GM13977 (cell line): ENCODE measurements around the gene NUBPL.
"Not testable (repeated sequence)": the region's sequence is repeated elsewhere in the genome, so short reads cannot be mapped to it uniquely, and the experiment has no call there.

Experiments used
- DNase-seq: peaks from one replicate; pipeline ENCODE4 v3.0.0; 2012; ENCODE audit warnings: low spot score
- in situ Hi-C: fragments of 300-500 bp; cut with MboI; formaldehyde crosslinking; loops from one replicate; pipeline ENCODE4 v1.12.0; 2022; ENCODE audit warnings: low sequenced_read_pairs, low pct_unique_long_range_greater_than_20kb, mixed read lengths, inconsistent platforms; ENCODE audit not compliant: unreplicated experiment
- TF ChIP-seq, protein P1 (sequence below): IDR thresholded peaks from 2 replicates; pipeline ENCODE4 v1.5.1; 2012; ENCODE audit warnings: mild to moderate bottlenecking, control low read depth; ENCODE audit not compliant: insufficient read depth; ENCODE audit errors: extremely low read depth, missing control alignments

The NUBPL gene

DNA sequence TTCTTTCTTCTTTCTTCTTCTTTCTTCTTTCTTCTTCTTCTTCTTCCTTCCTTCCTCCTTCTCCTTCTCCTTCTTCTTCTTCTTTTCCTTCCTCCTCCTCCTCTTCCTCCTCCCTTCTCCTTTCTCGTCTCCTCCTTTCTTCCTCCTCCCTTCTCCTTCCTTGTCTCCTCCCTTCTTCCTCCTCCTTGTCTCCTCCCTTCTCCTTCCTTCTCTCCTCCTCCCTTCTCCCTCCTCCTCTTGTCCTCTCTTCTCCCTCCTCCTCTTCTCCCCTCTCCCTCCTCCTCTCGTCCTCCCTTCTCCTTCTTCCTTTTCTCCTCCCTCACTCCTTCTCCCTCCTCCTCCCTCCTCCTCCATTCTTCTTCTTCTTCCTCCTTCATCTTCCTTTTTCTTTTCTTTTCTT lies 44.5 kb downstream of the NUBPL start:
- TF ChIP-seq, protein P1, sequence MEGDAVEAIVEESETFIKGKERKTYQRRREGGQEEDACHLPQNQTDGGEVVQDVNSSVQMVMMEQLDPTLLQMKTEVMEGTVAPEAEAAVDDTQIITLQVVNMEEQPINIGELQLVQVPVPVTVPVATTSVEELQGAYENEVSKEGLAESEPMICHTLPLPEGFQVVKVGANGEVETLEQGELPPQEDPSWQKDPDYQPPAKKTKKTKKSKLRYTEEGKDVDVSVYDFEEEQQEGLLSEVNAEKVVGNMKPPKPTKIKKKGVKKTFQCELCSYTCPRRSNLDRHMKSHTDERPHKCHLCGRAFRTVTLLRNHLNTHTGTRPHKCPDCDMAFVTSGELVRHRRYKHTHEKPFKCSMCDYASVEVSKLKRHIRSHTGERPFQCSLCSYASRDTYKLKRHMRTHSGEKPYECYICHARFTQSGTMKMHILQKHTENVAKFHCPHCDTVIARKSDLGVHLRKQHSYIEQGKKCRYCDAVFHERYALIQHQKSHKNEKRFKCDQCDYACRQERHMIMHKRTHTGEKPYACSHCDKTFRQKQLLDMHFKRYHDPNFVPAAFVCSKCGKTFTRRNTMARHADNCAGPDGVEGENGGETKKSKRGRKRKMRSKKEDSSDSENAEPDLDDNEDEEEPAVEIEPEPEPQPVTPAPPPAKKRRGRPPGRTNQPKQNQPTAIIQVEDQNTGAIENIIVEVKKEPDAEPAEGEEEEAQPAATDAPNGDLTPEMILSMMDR, result no peak
- in situ Hi-C loops, result no loop called here
- no peak for DNase-seq

DNA sequence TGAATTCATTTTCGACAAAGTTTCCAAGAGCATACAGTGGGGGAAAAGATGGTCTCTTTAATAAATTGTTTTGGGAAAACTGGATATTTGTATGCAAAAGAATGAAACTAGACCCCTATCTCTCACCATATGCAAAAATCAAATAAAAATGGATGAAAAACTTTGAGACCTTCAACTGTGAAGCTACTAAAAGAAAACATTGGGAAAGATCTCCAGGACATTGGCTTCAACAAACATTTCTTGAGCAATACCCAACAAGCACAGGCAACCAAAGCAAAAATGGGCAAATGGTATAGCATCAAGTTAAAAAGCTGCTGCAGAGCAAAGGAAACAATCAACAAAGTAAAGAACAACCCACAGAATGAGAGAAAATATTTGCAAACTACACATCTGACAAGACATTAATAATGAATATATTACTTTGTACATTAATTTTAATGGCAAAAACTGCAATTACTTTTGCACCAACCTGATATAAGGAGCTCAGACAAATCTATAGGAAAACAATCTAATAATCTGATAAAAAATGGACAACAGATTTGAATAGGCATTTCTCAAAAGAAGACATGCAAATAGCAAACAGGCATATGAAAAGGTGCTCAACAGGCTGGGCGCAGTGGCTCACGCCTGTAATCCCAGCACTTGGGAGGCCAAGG lies 50.7 kb downstream of the NUBPL start:
- TF ChIP-seq, protein P1, result no peak
- no peak for DNase-seq
- in situ Hi-C loops, result no loop called here

DNA sequence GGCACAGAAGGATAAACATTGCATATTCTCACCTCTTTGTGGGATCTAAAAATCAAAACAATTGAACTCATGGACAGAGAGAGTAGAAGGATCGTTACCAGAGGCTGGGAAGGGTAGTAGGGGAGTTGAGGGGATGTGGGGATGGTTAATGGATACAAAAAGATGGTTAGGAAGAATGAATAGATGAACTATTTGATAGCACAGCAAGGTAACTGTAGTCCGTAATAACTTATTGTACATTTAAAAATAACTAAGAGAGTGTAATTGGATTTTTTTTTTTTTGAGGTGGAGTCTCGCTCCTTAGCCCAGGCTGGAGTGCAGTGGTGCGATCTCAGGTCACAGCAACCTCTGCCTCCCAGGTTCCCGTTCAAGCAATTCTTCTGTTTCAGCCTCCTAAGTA lies 52.0 kb downstream of the NUBPL start:
- DNase-seq, result no peak
- in situ Hi-C loops, result no loop called here
- TF ChIP-seq, protein P1, result no peak

DNA sequence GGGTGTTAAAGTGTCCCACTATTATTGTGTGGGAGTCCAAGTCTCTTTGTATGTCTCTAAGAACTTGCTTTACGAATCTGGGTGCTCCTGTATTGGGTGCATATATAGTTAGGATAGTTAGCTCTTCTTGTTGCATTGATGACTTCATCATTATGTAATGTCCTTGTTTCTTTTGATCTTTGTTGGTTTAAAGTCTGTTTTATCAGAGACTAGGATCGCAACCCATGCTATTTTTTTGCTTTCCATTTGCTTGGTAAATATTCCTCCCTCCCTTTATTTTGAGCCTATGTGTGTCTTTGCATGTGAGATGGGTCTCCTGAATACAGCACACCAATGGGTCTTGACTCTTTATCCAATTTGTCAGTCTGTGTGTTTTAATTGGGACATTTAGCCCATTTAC lies 57.7 kb downstream of the NUBPL start:
- DNase-seq, in situ Hi-C loops: not testable (repeated sequence)

DNA sequence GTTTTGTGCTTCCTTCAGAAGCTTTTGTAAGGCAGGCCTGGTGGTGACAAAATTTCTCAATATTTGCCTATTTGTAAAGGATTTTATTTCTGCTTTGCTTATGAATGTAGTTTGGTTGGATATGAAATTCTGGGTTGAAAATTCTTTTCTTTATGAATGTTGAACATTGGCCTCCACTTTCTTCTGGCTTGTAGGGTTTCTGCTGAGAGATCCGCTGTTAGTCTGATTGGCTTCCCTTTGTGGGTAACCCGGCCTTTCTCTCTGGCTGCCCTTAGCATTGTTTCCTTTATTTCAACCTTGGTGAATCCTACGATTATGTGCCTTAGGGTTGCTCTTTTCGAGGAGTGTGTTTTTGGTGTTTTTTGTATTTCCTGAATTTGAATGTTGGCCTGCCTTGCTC lies 58.2 kb downstream of the NUBPL start:
- DNase-seq, result no peak
- TF ChIP-seq, protein P1, result no peak
- in situ Hi-C loops, result no loop called here

DNA sequence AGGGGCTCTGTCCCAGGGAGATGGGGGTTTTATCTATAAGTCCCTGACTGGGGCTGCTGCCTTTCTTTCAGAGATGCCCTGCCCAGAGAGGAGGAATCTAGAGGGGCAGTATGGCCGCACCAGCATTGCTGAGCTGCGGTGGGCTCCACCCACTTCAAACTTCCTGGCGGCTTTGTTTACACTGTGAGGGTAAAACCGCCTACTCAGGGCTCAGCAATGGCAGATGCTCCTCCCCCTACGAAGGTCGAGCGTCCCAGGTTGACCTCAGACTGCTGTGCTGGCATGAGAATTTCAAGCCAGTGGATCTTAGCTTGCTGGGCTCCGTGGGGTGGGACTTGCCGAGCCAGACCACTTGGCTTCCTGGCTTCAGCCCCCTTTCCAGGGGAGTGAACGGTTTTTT lies 59.7 kb downstream of the NUBPL start:
- in situ Hi-C loops, DNase-seq: not testable (repeated sequence)

DNA sequence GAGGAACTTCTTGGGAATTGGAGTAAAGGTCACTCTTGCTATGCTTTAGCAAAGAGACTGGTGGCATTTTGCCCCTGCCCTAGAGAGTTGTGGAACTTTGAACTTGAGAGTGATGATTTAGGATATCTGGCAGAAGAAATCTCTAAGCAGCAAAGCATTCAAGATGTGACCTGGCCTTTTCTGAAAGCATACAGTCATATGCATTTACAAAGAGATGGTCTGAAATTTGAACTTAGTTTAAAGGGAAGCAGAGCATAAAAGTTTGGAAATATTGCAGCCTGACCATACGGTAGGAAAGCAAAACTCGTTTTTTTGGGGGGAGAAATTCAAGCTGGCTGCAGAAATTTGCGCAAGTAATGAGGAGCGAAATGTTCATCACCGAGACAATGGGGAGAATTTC lies 60.9 kb downstream of the NUBPL start:
- no peak for DNase-seq
- in situ Hi-C loops, result no loop called here
- TF ChIP-seq, protein P1, result no peak

DNA sequence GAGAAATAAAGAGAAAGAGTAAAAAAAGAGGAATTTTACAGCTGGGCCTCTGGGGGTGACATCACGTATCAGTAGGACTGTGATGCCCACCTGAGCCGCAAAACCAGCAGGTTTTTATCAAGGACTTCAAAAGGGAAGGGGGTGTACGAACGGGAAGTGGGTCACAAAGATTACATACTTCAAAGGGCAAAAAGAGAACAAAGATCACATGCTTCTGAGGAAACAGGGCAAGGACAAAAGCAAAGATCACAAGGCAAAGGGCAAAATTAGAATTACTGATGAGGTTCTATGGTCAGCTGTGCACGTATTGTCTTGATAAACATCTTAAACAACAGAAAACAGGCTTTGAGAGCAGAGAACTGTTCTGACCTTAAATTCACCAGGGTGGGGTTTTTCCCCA lies 91.7 kb downstream of the NUBPL start:
- DNase-seq, in situ Hi-C loops: not testable (repeated sequence)
